Right lobe of liver (tissue), 6 donors: ENCODE data around the gene PRPF6. TPM values are rescaled to one million over a fixed set of nuclear protein-coding genes. Genes with fewer than 3 reads are reported as not detected.

Experiments used
- ATAC-seq, 4 donors: fragments of 200-7000 bp; cut with Tn5 transposase; one replicate each; pipeline ENCODE4 v1.9.1; 2020; ENCODE audit warnings: mild to moderate bottlenecking in 4 of 4, moderate library complexity in 4 of 4
- DNase-seq, 3 donors: peaks; one replicate each; pipeline ENCODE4 v3.0.0-alpha.2; 2020
- H3K27ac ChIP-seq, 3 donors: fragments of 200-600 bp; one replicate each; pipeline ENCODE4 v1.8.0; 2022
- H3K27me3 ChIP-seq, 2 donors: fragments of 200-600 bp; one replicate each; pipeline ENCODE4 v1.8.0; 2022
- H3K36me3 ChIP-seq, 4 donors: fragments of 200-600 bp; sonication (generic) in 1 of 4; one replicate each; pipeline versions ENCODE4 v1.5.1 to v1.8.0; 2017 to 2022; ENCODE audit warnings: control low read depth in 1 of 4
- H3K4me1 ChIP-seq, 4 donors: fragments of 200-600 bp; sonication (generic) in 1 of 4; one replicate each; pipeline versions ENCODE4 v1.5.1 to v1.8.0; 2017 to 2022; ENCODE audit warnings: control low read depth in 1 of 4
- H3K4me3 ChIP-seq, 3 donors: fragments of 200-600 bp; one replicate each; pipeline ENCODE4 v1.8.0; 2022
- H3K9me3 ChIP-seq, 4 donors: fragments of 200-600 bp; sonication (generic) in 1 of 4; one replicate each; pipeline versions ENCODE4 v1.5.1 to v1.8.0; 2017 to 2022; ENCODE audit warnings: control low read depth in 1 of 4
- CTCF ChIP-seq, 4 donors: fragments of 200-600 bp in 3 of 4; fragments of 450-650 bp in 1 of 4; IDR thresholded peaks; one replicate each; pipeline versions ENCODE4 v1.5.1 to v1.8.0; 2016 to 2022; ENCODE audit warnings: antibody characterized with exemption in 4 of 4, mild to moderate bottlenecking in 2 of 4
- POLR2A ChIP-seq: fragments of 450-650 bp; IDR thresholded peaks from one replicate; pipeline ENCODE4 v1.6.1; 2017; ENCODE audit warnings: antibody characterized with exemption, mild to moderate bottlenecking
- WGBS: methylation state at CpG from one replicate; pipeline ENCODE4 v1.1.6; 2018; ENCODE audit warnings: low coverage, low lambda C conversion rate; ENCODE audit not compliant: insufficient coverage; ENCODE audit errors: missing lambda C conversion rate; 5-methylcytosine and 5-hydroxymethylcytosine counted together
- intact Hi-C, 2 donors: fragments of 100-400 bp; cut with DNase I; formaldehyde crosslinking; loops; one replicate each; pipeline versions ENCODE4 v1.11.2 to v1.14.1; 2022
- total RNA-seq, 6 experiments: library from RNA; depleted of rRNA in 2 of 6; stranded (reverse); fragments of >200 nt in 2 of 6; fragmentation: NEBNext Ultra II Directional in 3 of 6; extraction: Animal tissue kit (Norgen Biotek cat#: 25700) in 3 of 6; gene quantifications; one replicate each; pipeline versions ENCODE4 v1.1.0 to v1.2.4, GENCODE V29; 2016 to 2023
- donor health status: DM: no; HTN: yes; CAD: no.
- donor health status: DM: no; HTN: no; CAD: no.
- donor health status: DM: no; HTN: no; CAD: no.
- donor health status: DM: no; HTN: yes; CAD: no.
- donor health status: DM: no; HTN: yes; CAD: no.

Gene PRPF6
- total RNA-seq, 6 experiments from 2014 or later, result 21.7 to 28.9 (median 24.4) TPM

DNA sequence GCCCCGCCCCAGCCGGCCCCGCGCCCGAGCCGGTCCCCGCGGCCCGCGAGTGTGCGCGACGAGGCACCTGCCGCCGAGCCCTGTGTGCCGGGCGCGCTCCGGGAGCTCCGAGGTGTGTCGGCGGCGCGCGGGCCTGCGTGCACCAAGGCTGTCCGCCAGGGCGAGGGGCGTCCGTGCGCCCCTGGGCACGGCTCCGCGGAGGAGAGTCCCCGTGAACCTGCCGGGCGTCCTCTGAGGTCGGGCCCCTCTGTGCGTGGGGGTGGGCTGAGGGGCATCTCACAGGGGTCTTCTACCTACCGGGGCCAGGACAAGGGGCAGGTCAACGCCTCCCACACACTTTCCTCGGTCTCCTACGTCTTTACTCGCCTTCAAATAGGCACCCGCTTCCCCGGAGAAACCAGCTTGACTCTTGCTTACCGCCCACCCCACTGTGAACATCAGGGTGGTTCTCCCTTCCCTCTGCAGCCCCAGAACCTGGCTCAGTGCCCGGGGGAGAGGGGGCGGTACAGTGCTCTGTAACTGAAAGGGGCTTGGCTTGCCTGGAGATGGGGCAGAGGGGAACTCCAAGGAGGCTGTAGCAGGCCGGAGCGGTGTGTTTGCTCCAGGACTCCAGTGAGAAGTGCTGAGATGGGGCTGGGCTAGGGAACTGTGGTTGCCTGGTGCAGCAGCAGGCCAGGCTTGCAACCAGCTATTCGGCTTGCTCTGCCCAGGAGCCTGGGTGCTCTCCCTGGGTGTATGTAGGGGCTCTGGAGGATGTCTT, 1.2 kb upstream of the PRPF6 start, which contains the start of gene SAMD10:
SAMD10 (minus strand) TSS at position 86 of the 760 bp plus-strand sequence. CDS start 175 bp downstream, outside the sequence.
- peak in 2 of 3 donors; percentile 61 to 65 for DNase-seq

GRCh38 chr20:63980317-63980805, 571 bp upstream of the PRPF6 start:
- DNase-seq, result no peak
- ATAC-seq, result peak; percentile 6 to 37 (median 18)
- WGBS, result 64% methylated on average over 9 of the region's 15 CpGs
- H3K27me3 ChIP-seq, result no peaks in the 10 kb centered on the region
- no peaks in the 10 kb centered on the region for H3K9me3 ChIP-seq
- peaks cover 0 to 23% (median 12%) of the 10 kb centered on the region in 4 donors for H3K4me1 ChIP-seq
- no peak for TF ChIP-seq CTCF (IDR thresholded peaks at IDR 0.05)
- TF ChIP-seq POLR2A, result no peak
- intact Hi-C loops, result no loop called here
- peak overlapping the region; percentile 45 to 65 (median 47) for H3K27ac ChIP-seq
- peak overlapping the region; percentile 91 to 99 (median 99) for H3K4me3 ChIP-seq
- H3K36me3 ChIP-seq, result peaks cover 0 to 20% (median 4%) of the 10 kb centered on the region in 4 donors

More for the DNA sequence above, 1.2 kb upstream of the PRPF6 start, which contains the start of gene SAMD10:
- intact Hi-C loops, result loop anchor here (10.0 kb wide), 2 partner anchors 435 to 445 kb away; partner anchors contain the start of genes PTK6 (in 1 of the 2) and SRMS (in 1 of the 2)
- no peaks in the 10 kb centered on the region for H3K27me3 ChIP-seq
- no peaks in the 10 kb centered on the region for H3K9me3 ChIP-seq
- peak within 1 kb of the TSS; percentile 54 to 99 (median 63) for H3K4me3 ChIP-seq
- peak within 1 kb of the TSS; percentile 36 to 65 (median 47) for H3K27ac ChIP-seq
- peaks cover 0 to 26% (median 12%) of the 10 kb centered on the region in 4 donors for H3K4me1 ChIP-seq
- peaks cover 0 to 14% (median 3%) of the 10 kb centered on the region in 4 donors for H3K36me3 ChIP-seq
- peak; percentile 1 to 9 (median 3) for ATAC-seq
- TF ChIP-seq CTCF (IDR thresholded peaks at IDR 0.05), result peak in 1 of 4 donors; percentile 17
- no peak for TF ChIP-seq POLR2A
- 10% methylated on average over 6 of the region's 52 CpGs for WGBS

- H3K27ac ChIP-seq, result no peak overlapping the region
- ATAC-seq (no peak), DNase-seq (no peak)
- no peaks in the 10 kb centered on the region for H3K27me3 ChIP-seq
- H3K36me3 ChIP-seq, result peaks cover 0 to 31% (median 8%) of the 10 kb centered on the region in 4 donors
- TF ChIP-seq CTCF (IDR thresholded peaks at IDR 0.05) (no peak), POLR2A (no peak)
- 81% methylated on average over 5 of the region's 14 CpGs for WGBS
- intact Hi-C loops, result no loop called here
- peaks cover 0 to 23% (median 12%) of the 10 kb centered on the region in 4 donors for H3K4me1 ChIP-seq
- H3K4me3 ChIP-seq, result no peak overlapping the region
- H3K9me3 ChIP-seq, result no peaks in the 10 kb centered on the region
Observed at GRCh38 chr20:63982937-63983336, 2.0 kb downstream of the PRPF6 start.

DNA sequence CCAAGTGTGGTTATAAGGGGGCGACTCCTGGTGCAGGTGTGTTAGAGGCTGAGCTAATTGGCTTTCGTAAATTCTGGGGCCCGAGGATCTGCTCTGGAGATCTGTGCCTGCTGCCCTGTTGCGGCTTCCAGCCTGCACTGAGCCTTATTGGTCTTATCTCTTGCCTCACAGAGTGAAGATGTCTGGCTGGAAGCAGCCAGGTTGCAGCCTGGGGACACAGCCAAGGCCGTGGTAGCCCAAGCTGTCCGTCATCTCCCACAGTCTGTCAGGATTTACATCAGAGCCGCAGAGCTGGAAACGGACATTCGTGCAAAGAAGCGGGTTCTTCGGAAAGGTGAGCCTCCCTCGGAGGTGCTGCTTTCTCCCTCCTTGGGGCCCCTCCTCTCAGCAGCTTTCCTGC, 20.0 kb downstream of the PRPF6 start:
- 92% methylated on average over 2 of the region's 12 CpGs for WGBS
- intact Hi-C loops, result no loop called here
- Histone ChIP-seq H3K36me3 (peaks cover 0 to 84% (median 43%) of the 10 kb centered on the region in 4 donors), H3K9me3 (no peaks in the 10 kb centered on the region), H3K27ac (no peak overlapping the region), H3K4me1 (no peaks in the 10 kb centered on the region), H3K27me3 (no peaks in the 10 kb centered on the region), H3K4me3 (no peak overlapping the region)
- no peak for ATAC-seq
- no peak for TF ChIP-seq POLR2A
- no peak for TF ChIP-seq CTCF (IDR thresholded peaks at IDR 0.05)
- no peak for DNase-seq
